Esophagus muscularis mucosa (tissue), 4 donors: ENCODE results near the gene FAM184B. TPM values are rescaled to one million over a fixed set of nuclear protein-coding genes. Genes with fewer than 3 reads are reported as not detected.

Source experiments
- DNase-seq: peaks from one replicate; pipeline ENCODE4 v3.0.0-alpha.2; 2017; ENCODE audit errors: extremely low spot score
- H3K27ac ChIP-seq, 4 donors: fragments of 200-600 bp; sonication (generic); replicated peaks in 1 of 4; 1 replicate in 3 of 4; 2 replicates in 1 of 4; pipeline ENCODE4 v1.5.1; 2016 to 2019; ENCODE audit warnings: mild to moderate bottlenecking in 1 of 4
- H3K27me3 ChIP-seq, 4 donors: fragments of 200-600 bp; sonication (generic); one replicate each; pipeline versions ENCODE4 v1.5.1 to v1.6.0; 2016 to 2019
- H3K36me3 ChIP-seq, 4 donors: fragments of 200-600 bp; sonication (generic); one replicate each; pipeline ENCODE4 v1.5.1; 2016 to 2019
- H3K4me1 ChIP-seq, 4 donors: fragments of 200-600 bp; sonication (generic); one replicate each; pipeline ENCODE4 v1.5.1; 2016 to 2019
- H3K4me3 ChIP-seq, 4 donors: fragments of 200-600 bp; sonication (generic); 1 replicate in 2 of 4; 2 replicates in 2 of 4; pipeline ENCODE4 v1.5.1; 2016 to 2019; ENCODE audit warnings: mild to moderate bottlenecking in 4 of 4, moderate library complexity in 1 of 4
- H3K9me3 ChIP-seq, 4 donors: fragments of 200-600 bp; sonication (generic); 1 replicate in 3 of 4; 2 replicates in 1 of 4; pipeline ENCODE4 v1.5.1; 2016 to 2019
- EP300 ChIP-seq: sonication (generic); formaldehyde crosslinking; IDR thresholded peaks from one replicate; pipeline ENCODE4 v1.6.1; 2017; ENCODE audit warnings: antibody characterized with exemption
- POLR2A ChIP-seq: fragments of 450-650 bp; IDR thresholded peaks from one replicate; pipeline ENCODE4 v1.6.1; 2017; ENCODE audit warnings: antibody characterized with exemption, moderate library complexity, mild to moderate bottlenecking, low read depth
- POLR2AphosphoS5 ChIP-seq, 2 donors: sonication (generic); formaldehyde crosslinking; IDR thresholded peaks; one replicate each; pipeline ENCODE4 v1.6.1; 2017; ENCODE audit warnings: antibody characterized with exemption in 2 of 2
- WGBS: methylation state at CpG from one replicate; pipeline ENCODE4 v1.1.5; 2018; 5-methylcytosine and 5-hydroxymethylcytosine counted together
- intact Hi-C: fragments of 100-400 bp; cut with DNase I; formaldehyde crosslinking; loops from one replicate; pipeline ENCODE4 v1.15.1; 2023
- total RNA-seq, 4 donors: library from RNA; depleted of rRNA; stranded (reverse); fragments of >200 nt; gene quantifications; one replicate each; pipeline versions ENCODE4 v1.1.0 to v1.2.1, GENCODE V29; 2016
- TF ChIP-seq, protein P1 (sequence below), 3 experiments: fragments of 200-600 bp in 2 of 3; fragments of 450-650 bp in 1 of 3; sonication (generic) in 2 of 3; IDR thresholded peaks; one replicate each; pipeline ENCODE4 v1.5.1; 2017 to 2019; ENCODE audit warnings: antibody characterized with exemption in 3 of 3, mild to moderate bottlenecking in 2 of 3, moderate library complexity in 1 of 3

The FAM184B gene
- total RNA-seq, 4 donors from 2014 or later, result not detected

GRCh38 chr4:17605236-17605635, 176.2 kb downstream of the FAM184B start:
- WGBS, result 66% methylated on average over 3 of the region's 3 CpGs
- Histone ChIP-seq H3K27me3 (no peaks in the 10 kb centered on the region), H3K4me1 (no peaks in the 10 kb centered on the region), H3K36me3 (peaks cover 35 to 81% (median 62%) of the 10 kb centered on the region in 4 donors), H3K4me3 (no peak overlapping the region), H3K27ac (no peak overlapping the region), H3K9me3 (no peaks in the 10 kb centered on the region)
- DNase-seq, result no peak
- intact Hi-C loops, result no loop called here
- TF ChIP-seq POLR2A (no peak), POLR2AphosphoS5 (IDR thresholded peaks at IDR 0.05) (no peak), EP300 (no peak)
- TF ChIP-seq, protein P1, sequence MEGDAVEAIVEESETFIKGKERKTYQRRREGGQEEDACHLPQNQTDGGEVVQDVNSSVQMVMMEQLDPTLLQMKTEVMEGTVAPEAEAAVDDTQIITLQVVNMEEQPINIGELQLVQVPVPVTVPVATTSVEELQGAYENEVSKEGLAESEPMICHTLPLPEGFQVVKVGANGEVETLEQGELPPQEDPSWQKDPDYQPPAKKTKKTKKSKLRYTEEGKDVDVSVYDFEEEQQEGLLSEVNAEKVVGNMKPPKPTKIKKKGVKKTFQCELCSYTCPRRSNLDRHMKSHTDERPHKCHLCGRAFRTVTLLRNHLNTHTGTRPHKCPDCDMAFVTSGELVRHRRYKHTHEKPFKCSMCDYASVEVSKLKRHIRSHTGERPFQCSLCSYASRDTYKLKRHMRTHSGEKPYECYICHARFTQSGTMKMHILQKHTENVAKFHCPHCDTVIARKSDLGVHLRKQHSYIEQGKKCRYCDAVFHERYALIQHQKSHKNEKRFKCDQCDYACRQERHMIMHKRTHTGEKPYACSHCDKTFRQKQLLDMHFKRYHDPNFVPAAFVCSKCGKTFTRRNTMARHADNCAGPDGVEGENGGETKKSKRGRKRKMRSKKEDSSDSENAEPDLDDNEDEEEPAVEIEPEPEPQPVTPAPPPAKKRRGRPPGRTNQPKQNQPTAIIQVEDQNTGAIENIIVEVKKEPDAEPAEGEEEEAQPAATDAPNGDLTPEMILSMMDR (IDR thresholded peaks at IDR 0.05), result no peak

DNA sequence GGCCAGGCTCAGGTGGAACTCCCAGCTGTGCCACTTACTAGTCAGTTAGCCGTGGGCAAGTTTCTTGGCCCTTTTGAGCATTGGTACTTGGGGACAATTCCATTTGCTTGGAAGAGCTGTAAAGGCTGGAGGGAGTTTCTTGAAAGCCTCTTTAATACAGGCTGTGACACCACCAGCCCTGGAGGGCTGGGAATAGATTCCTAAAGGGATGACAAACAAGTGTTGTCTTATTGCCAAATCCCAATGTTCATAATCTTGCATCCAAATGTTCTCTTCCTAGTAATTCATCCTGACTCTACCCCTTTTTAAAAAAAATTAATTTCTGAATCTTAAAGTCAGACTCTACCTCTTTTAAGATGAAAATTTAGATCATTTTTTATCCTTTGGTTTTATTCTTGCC, 181.6 kb downstream of the FAM184B start:
- Histone ChIP-seq H3K36me3 (peaks cover 43 to 92% (median 78%) of the 10 kb centered on the region in 4 donors), H3K27me3 (no peaks in the 10 kb centered on the region), H3K27ac (no peak overlapping the region), H3K4me1 (no peaks in the 10 kb centered on the region), H3K4me3 (no peak overlapping the region), H3K9me3 (no peaks in the 10 kb centered on the region)
- no peak for DNase-seq
- intact Hi-C loops, result no loop called here
- TF ChIP-seq EP300 (no peak), POLR2A (no peak), POLR2AphosphoS5 (IDR thresholded peaks at IDR 0.05) (no peak)
- TF ChIP-seq, protein P1 (IDR thresholded peaks at IDR 0.05), result no peak
- 100% methylated on average over 1 of the region's 1 CpG for WGBS

- H3K4me1 ChIP-seq, result no peaks in the 10 kb centered on the region
- DNase-seq, result no peak
- TF ChIP-seq POLR2AphosphoS5 (IDR thresholded peaks at IDR 0.05) (no peak), EP300 (no peak), POLR2A (no peak)
- TF ChIP-seq, protein P1 (IDR thresholded peaks at IDR 0.05), result no peak
- H3K4me3 ChIP-seq, result no peak overlapping the region
- H3K36me3 ChIP-seq, result peaks cover 42 to 97% (median 86%) of the 10 kb centered on the region in 4 donors
- 64% methylated on average over 7 of the region's 7 CpGs for WGBS
- intact Hi-C loops, result no loop called here
- no peak overlapping the region for H3K27ac ChIP-seq
- no peaks in the 10 kb centered on the region for H3K9me3 ChIP-seq
- H3K27me3 ChIP-seq, result no peaks in the 10 kb centered on the region
These were observed 183.9 kb downstream of the FAM184B start for GRCh38 chr4:17597517-17597916.

- Histone ChIP-seq H3K36me3 (peaks cover 48 to 98% (median 87%) of the 10 kb centered on the region in 4 donors), H3K4me3 (no peak overlapping the region), H3K27me3 (no peaks in the 10 kb centered on the region), H3K27ac (no peak overlapping the region), H3K4me1 (no peaks in the 10 kb centered on the region), H3K9me3 (no peaks in the 10 kb centered on the region)
- 86% methylated on average over 6 of the region's 6 CpGs for WGBS
- DNase-seq, result no peak
- TF ChIP-seq POLR2AphosphoS5 (IDR thresholded peaks at IDR 0.05) (no peak), EP300 (no peak), POLR2A (no peak)
- TF ChIP-seq, protein P1 (IDR thresholded peaks at IDR 0.05), result no peak
- intact Hi-C loops, result no loop called here
These were observed 185.9 kb downstream of the FAM184B start for GRCh38 chr4:17595471-17596005.

DNA sequence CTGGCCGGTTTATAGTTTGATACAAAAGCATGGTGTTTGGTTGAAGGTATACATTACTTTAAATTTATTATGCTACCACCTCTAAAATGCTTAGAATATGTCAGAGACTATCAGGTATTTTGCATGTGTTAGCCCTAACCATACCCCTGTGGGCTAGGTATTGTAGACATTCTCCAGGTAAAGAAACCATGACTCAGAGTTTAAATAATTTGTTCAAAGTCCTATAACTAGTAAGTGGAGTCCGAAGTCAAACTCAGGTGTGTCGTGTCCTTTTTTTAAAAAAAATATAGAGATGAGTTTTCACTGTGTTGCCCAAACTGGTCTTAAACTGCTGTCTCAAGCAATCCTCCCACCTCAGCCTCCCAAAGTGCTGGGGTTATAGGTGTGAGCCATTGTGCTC, 192.1 kb downstream of the FAM184B start:
- WGBS, result 97% methylated on average over 3 of the region's 3 CpGs
- TF ChIP-seq POLR2AphosphoS5 (IDR thresholded peaks at IDR 0.05) (no peak), EP300 (no peak), POLR2A (no peak)
- Histone ChIP-seq H3K9me3 (no peaks in the 10 kb centered on the region), H3K27me3 (no peaks in the 10 kb centered on the region), H3K4me1 (no peaks in the 10 kb centered on the region), H3K4me3 (no peak overlapping the region), H3K27ac (no peak overlapping the region), H3K36me3 (peaks cover 60 to 98% (median 85%) of the 10 kb centered on the region in 4 donors)
- no peak for DNase-seq
- intact Hi-C loops, result no loop called here
